GM19397 (cell line): ENCODE measurements around the gene GPR63.

Experiments
- ATAC-seq: cut with Tn5 transposase; IDR thresholded peaks from one replicate; pipeline ENCODE4 v1.9.1; 2021; ENCODE audit warnings: mild to moderate bottlenecking, moderate library complexity; ENCODE audit not compliant: unreplicated experiment

Gene GPR63

GRCh38 chr6:96837081-96837971 is at the start of gene GPR63:
TSS of gene GPR63 (minus strand) at chr6:96837477. CDS start at chr6:96799731, 37,746 bp downstream.
- peak; percentile 93 for ATAC-seq

- ATAC-seq, result no peak
Measured at GRCh38 chr6:96886519-96886918, 49.2 kb upstream of the GPR63 start.

GRCh38 chr6:96885187-96885631 is 47.9 kb upstream of the GPR63 start:
- ATAC-seq, result peak; percentile 70

- ATAC-seq, result no peak
Measured at GRCh38 chr6:96878143-96878542, 40.9 kb upstream of the GPR63 start.

- no peak for ATAC-seq
Measured at GRCh38 chr6:96876886-96877545, 39.7 kb upstream of the GPR63 start.

- no peak for ATAC-seq
Measured at GRCh38 chr6:96872976-96873375, 35.7 kb upstream of the GPR63 start.

GRCh38 chr6:96865055-96865405 is 27.8 kb upstream of the GPR63 start:
- no peak for ATAC-seq

GRCh38 chr6:96864216-96865054 is 27.2 kb upstream of the GPR63 start:
- no peak for ATAC-seq

- no peak for ATAC-seq
Measured at GRCh38 chr6:96862560-96862959, 25.3 kb upstream of the GPR63 start.

GRCh38 chr6:96861588-96861987 is 24.3 kb upstream of the GPR63 start:
- no peak for ATAC-seq

- no peak for ATAC-seq
Measured at GRCh38 chr6:96856856-96857255, 19.6 kb upstream of the GPR63 start.

GRCh38 chr6:96853083-96853482 is 15.8 kb upstream of the GPR63 start:
- no peak for ATAC-seq

GRCh38 chr6:96852605-96853004 is 15.3 kb upstream of the GPR63 start:
- no peak for ATAC-seq

- ATAC-seq, result no peak
Measured at GRCh38 chr6:96851858-96852257, 14.6 kb upstream of the GPR63 start.

GRCh38 chr6:96849615-96850014 is 12.3 kb upstream of the GPR63 start:
- ATAC-seq, result no peak

GRCh38 chr6:96844530-96844929 is 7.3 kb upstream of the GPR63 start:
- ATAC-seq, result peak; percentile 57

GRCh38 chr6:96841345-96841744 is 4.1 kb upstream of the GPR63 start:
- ATAC-seq, result no peak

- ATAC-seq, result peak; percentile 20
Measured at GRCh38 chr6:96836631-96837080, 621 bp downstream of the GPR63 start.

- no peak for ATAC-seq
Measured at GRCh38 chr6:96834070-96834469, 3.2 kb downstream of the GPR63 start.

GRCh38 chr6:96832780-96833179 is 4.5 kb downstream of the GPR63 start:
- no peak for ATAC-seq

GRCh38 chr6:96826865-96827264 is 10.4 kb downstream of the GPR63 start:
- no peak for ATAC-seq
